CD4-positive, alpha-beta T cell treated with Interleukin-17A for 1 hour (primary cell): ENCODE data around the gene SLC20A1.

ENCODE experiments used
- DNase-seq: peaks from one replicate; pipeline ENCODE4 v3.0.0-alpha.2; 2020

The SLC20A1 gene

DNA sequence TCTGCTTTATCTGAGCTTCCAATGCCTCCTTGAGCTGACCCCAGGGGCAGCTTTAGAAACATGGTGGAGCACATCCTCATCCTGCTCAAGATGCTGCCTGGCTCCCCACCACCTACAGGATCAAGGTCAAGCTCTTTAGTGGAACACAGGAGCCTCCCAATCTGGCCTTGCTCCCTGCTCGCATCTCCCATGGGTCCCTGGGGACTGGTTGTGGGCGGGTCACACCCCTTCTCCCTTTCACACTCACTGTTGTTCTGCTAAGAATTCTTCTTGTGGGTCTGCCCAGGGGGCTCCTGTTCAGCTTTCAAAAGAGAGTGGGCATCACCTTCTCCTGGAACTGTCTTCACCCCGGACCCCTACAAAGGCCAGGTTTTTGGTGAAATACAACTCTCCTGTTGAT lies 66.7 kb downstream of the SLC20A1 start:
- DNase-seq: no peak

DNA sequence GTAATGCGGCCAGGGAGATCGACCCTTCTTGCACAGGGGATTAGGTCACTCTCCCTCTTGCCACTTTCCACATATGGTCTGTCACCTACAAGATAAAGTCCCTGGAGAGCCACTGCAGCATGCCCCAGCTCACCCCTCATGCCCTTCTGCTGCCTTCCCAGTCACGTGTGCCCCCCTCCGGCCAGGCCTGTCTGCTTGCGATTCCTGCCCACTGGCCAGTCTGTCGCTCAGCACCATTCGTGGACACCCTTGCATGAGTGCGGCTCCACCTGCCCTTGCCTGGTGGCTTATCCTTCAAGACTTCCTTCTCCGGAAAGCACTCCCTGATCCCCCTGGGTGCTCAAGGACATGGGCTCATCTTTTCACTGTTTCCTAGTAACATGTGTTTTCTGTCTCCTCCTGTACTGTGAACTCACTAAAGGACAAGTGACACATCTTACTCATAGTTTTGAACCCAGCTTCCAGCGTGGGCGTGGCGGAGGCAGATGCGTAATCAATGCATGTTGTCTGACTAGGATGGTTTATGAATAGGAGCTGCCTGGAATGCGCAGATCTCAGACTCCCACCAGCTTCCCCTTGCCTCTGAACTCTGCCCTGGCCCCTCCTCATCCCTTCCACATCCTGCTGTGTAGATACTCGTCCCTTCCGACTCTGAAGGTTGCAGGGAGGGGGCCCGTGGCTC lies 67.3 kb downstream of the SLC20A1 start:
- DNase-seq: no peak
